RWPE1 (cell line): ENCODE results near the gene CYP2E1.
"Not testable (repeated sequence)": the region's sequence is repeated elsewhere in the genome, so short reads cannot be mapped to it uniquely, and the experiment has no call there.

Experiments
- CTCF ChIA-PET: fragments of 350-600 bp; sonication (Branson Sonifier 250); formaldehyde crosslinking; extraction: SDS; loops from one replicate; lab custom pipeline; 2021; lab: Yijun Ruan, JAX
- POLR2A ChIA-PET: fragments of 400-600 bp; formaldehyde crosslinking; extraction: SDS; loops from one replicate; lab custom pipeline; 2020; ENCODE audit warnings: antibody characterized with exemption; ENCODE audit not compliant: low non-redundant PET; lab: Yijun Ruan, JAX
- DNase-seq: peaks from one replicate; pipeline ENCODE4 v3.0.0; 2012; ENCODE audit warnings: low spot score
- H3K27ac ChIP-seq: fragments of 450-650 bp; 2 replicates; pipeline ENCODE4 v1.5.1; 2017
- CTCF ChIP-seq: fragments of 450-650 bp; conservative IDR thresholded peaks from 2 replicates; pipeline ENCODE4 v1.5.1; 2017; ENCODE audit warnings: low read depth, mild to moderate bottlenecking

Gene CYP2E1

GRCh38 chr10:133515471-133515870 is 11.7 kb upstream of the CYP2E1 start:
- H3K27ac ChIP-seq = no peak overlapping the region
- no peak for DNase-seq
- no peak for TF ChIP-seq CTCF
- ChIA-PET CTCF (no interaction called here), POLR2A (no interaction called here)

- no peak for TF ChIP-seq CTCF
- DNase-seq = no peak
- POLR2A ChIA-PET = no interaction called here
- CTCF ChIA-PET = no interaction called here
- no peak overlapping the region for H3K27ac ChIP-seq
Observed at GRCh38 chr10:133516057-133516456, 11.1 kb upstream of the CYP2E1 start.

GRCh38 chr10:133518517-133518916 is 8.6 kb upstream of the CYP2E1 start:
- DNase-seq, H3K27ac ChIP-seq, POLR2A ChIA-PET, CTCF ChIA-PET: not testable (repeated sequence)

DNA sequence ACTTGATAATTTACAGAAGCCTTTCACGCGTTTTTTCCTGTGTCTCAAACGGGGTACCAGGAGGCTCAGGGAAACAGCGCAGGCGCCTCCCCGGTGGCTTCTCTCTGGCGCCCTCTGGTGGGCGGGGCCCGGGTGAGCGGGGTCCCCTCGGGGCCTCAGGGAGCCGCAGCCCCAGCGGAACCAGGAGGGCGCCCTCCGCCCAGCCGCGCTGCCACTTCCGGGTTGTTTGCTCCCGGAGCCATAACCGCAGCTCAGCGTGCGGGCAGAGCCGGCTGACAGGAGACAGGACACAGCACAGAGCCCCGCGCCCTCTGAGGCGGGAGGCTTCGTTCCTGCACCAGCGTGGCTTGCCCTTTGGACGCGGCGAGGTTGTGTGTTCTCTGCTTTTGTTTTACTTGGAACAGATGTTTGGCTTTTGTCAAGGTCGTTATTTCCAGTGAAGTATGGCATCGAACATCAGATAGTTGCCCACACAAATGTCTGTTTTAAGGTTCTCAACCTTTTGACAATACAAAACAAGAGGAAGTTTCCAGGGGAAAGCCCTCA is 6.9 kb upstream of the CYP2E1 start:
- peak; percentile 73 for TF ChIP-seq CTCF
- H3K27ac ChIP-seq = no peak overlapping the region
- ChIA-PET POLR2A (no interaction called here), CTCF (interaction anchor here (0.6 to 0.7 kb wide), 4 partner anchors 10 to 40 kb away, joined by 3 read pairs; no protein-coding TSS in a partner anchor)
- DNase-seq = peak; percentile 79

DNA sequence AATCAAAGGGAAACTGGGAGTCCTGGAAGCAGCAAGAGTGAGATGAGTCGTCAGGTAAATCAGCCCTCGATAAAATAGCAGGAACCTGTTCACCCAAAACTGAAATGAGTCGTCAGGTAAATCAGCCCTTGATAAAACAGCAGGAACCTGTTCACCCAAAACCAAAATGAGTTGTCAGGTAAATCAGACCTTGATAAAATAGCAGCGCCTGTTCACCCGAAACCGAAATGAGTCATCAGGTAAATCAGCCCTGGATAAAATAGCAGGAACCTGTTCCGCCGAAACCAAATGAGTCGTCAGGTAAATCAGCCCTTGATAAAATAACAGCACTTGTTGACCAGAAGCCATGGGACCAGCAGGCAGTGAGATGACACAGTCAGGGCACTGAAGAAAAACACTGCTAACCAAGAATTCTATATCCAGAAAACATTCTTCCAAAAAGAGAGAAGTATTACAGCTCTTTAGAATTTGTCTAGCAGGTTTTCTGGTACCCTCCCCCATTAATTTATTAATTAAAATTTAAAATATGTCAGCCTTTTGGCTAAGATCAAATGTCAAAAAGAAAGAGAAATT is 3.4 kb upstream of the CYP2E1 start:
- ChIA-PET CTCF (interaction anchor here (0.9 kb wide), 1 partner anchor 86 kb away, joined by 4 read pairs; no protein-coding TSS in a partner anchor), POLR2A (no interaction called here)
- no peak overlapping the region for H3K27ac ChIP-seq
- peak; percentile 82 for DNase-seq
- no peak for TF ChIP-seq CTCF

DNA sequence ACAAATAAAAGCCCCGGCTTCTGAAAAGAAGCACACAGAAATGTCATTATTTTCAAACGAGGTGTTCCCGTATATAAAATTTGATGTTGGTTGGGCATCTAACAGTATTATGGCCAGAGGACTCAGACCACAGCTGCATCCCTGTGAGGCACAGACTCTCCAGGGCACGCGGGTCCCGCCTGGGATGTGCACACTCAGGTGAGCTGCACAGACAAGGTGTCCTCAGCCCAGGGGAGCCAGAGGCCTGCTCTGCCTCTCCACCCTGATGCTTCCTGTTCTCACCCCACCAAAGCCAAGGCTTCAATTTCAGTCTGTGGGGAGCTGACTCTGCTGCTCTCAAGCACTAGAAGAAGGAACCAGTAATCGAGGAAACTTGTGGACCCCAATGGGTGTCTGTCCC is 1.7 kb upstream of the CYP2E1 start:
- CTCF ChIA-PET = no interaction called here
- H3K27ac ChIP-seq = no peak overlapping the region
- DNase-seq = no peak
- POLR2A ChIA-PET = no interaction called here
- no peak for TF ChIP-seq CTCF

DNA sequence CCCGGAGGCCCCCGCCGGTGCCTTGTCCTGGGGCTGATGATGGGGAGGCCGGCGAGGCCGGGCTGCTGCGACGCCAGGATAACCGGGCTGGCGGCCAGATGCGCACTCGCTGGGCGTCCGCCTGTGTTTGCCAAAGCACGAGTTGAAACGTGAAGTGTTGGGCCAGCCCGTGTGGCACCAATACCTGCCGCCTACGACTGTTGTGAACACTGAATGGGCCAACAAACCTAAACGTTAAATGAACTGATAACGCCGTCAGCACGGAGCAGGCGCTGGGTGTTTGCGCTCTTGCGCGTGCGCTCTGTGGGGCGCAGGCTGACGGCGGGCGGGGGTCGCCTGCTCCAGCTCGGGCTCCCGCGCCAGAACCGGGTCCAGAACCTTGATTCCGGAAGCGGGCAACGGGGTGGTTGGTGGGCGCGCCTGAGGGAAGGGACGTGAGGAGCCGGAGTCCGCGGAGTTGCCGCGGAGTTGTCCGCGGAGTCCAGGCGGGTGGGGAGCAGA is 658 bp downstream of the CYP2E1 start:
- DNase-seq = no peak
- no peak for TF ChIP-seq CTCF
- CTCF ChIA-PET = no interaction called here

More for the DNA sequence above, 658 bp downstream of the CYP2E1 start:
- POLR2A ChIA-PET = no interaction called here
- H3K27ac ChIP-seq = no peak overlapping the region
